K562 (cell line): Measurements from ENCODE around the gene TEX14. TPM values are rescaled to one million over a fixed set of nuclear protein-coding genes. Genes with fewer than 3 reads are reported as not detected.

Source experiments
- CHCHD3 ChIP-seq: fragments of 250-450 bp; sonication (Bioruptor Pico); IDR thresholded peaks from 2 replicates; pipeline ENCODE4 v2.1.2; 2022; ENCODE audit warnings: mild to moderate bottlenecking
- DACH1 ChIP-seq: fragments of 450-650 bp; IDR thresholded peaks from 2 replicates; pipeline ENCODE4 v1.6.1; 2018; ENCODE audit not compliant: partially characterized antibody
- GABPB1 ChIP-seq: sonication (generic); formaldehyde crosslinking; IDR thresholded peaks from 2 replicates; pipeline ENCODE4 v1.8.0; 2022; ENCODE audit warnings: mild to moderate bottlenecking, missing genetic modification reagents
- GABPB2 ChIP-seq: fragments of 250-450 bp; sonication (Bioruptor Pico); conservative IDR thresholded peaks from 2 replicates; pipeline ENCODE4 v1.5.1; 2021; ENCODE audit warnings: mild to moderate bottlenecking
- MAFG ChIP-seq: fragments of 450-650 bp; conservative IDR thresholded peaks from 2 replicates; pipeline ENCODE4 v1.6.1; 2016; ENCODE audit warnings: missing genetic modification characterization, missing compliant biosample characterization
- PTRF ChIP-seq: fragments of 450-650 bp; IDR thresholded peaks from 2 replicates; pipeline ENCODE4 v1.6.1; 2016; ENCODE audit warnings: mild to moderate bottlenecking, missing genetic modification characterization, missing compliant biosample characterization
- ZNF121 ChIP-seq: sonication (generic); formaldehyde crosslinking; conservative IDR thresholded peaks from 2 replicates; pipeline ENCODE4 v1.8.0; 2022; ENCODE audit warnings: missing genetic modification reagents
- ZNF165 ChIP-seq: fragments of 250-450 bp; sonication (Bioruptor Pico); IDR thresholded peaks from 2 replicates; pipeline ENCODE4 v1.4.0; 2020; ENCODE audit warnings: borderline replicate concordance
- ZNF274 ChIP-seq: IDR thresholded peaks from 2 replicates; pipeline ENCODE4 v1.6.1; 2011; ENCODE audit warnings: low read depth, mild to moderate bottlenecking, low read length, moderate library complexity, borderline replicate concordance
- ZNF41 ChIP-seq: fragments of 250-450 bp; sonication (Bioruptor Pico); conservative IDR thresholded peaks from 2 replicates; pipeline ENCODE4 v1.4.0; 2020; ENCODE audit warnings: mild to moderate bottlenecking
- ZNF830 ChIP-seq: fragments of 250-450 bp; sonication (Bioruptor Pico); IDR thresholded peaks from 2 replicates; pipeline ENCODE4 v1.5.0; 2021; ENCODE audit warnings: mild to moderate bottlenecking
- polyA plus RNA-seq, 8 experiments: library from polyadenylated mRNA; depleted of rRNA in 4 of 8; stranded (reverse) in 5 of 8; unstranded in 3 of 8; fragments of >200 nt; fragmentation: Nextera tagmentation in 2 of 8; fragmentation: Illumina TruSeq in 1 of 8; extraction: Ambion mirVana in 2 of 8; extraction: Trizol in 1 of 8; gene quantifications; 2 replicates each; pipeline versions ENCODE4 v1.2.1 to v1.2.3, GENCODE V29; 2011 to 2014; ENCODE audit warnings: inconsistent platforms in 1 of 8, missing spikeins in 1 of 8
- total RNA-seq, 7 experiments: library from RNA; depleted of rRNA in 6 of 7; stranded (reverse); fragments of >200 nt in 6 of 7; fragmentation: Illumina TruSeq in 2 of 7; extraction: Trizol in 2 of 7; gene quantifications; 2 replicates each; pipeline versions ENCODE4 v1.2.1 to v1.2.3, GENCODE V29; 2011 to 2021; ENCODE audit warnings: low replicate concordance in 1 of 7
- TF ChIP-seq, protein P1 (sequence below): fragments of 450-650 bp; IDR thresholded peaks from 2 replicates; pipeline ENCODE4 v1.6.1; 2018; ENCODE audit not compliant: partially characterized antibody
- TF ChIP-seq, protein P2 (sequence below): fragments of 450-650 bp; IDR thresholded peaks from 2 replicates; pipeline ENCODE4 v1.7.0; 2016; ENCODE audit warnings: borderline replicate concordance
- TF ChIP-seq, protein P3 (sequence below): sonication (generic); formaldehyde crosslinking; IDR thresholded peaks from 2 replicates; pipeline ENCODE4 v1.8.0; 2022; ENCODE audit warnings: missing genetic modification reagents, mild to moderate bottlenecking, borderline replicate concordance
- TF ChIP-seq, protein P4 (sequence below): fragments of 450-650 bp; formaldehyde crosslinking; IDR thresholded peaks from 2 replicates; pipeline ENCODE4 v1.4.0; 2020; ENCODE audit warnings: mild to moderate bottlenecking, moderate library complexity

The TEX14 gene
- total and polyA plus RNA-seq, 9 of the 15 experiments (the other 6 are each of a cell fraction or from before 2014, with no cell fraction given), result 0.05 to 0.12 (median 0.09) TPM; not detected in 1

DNA sequence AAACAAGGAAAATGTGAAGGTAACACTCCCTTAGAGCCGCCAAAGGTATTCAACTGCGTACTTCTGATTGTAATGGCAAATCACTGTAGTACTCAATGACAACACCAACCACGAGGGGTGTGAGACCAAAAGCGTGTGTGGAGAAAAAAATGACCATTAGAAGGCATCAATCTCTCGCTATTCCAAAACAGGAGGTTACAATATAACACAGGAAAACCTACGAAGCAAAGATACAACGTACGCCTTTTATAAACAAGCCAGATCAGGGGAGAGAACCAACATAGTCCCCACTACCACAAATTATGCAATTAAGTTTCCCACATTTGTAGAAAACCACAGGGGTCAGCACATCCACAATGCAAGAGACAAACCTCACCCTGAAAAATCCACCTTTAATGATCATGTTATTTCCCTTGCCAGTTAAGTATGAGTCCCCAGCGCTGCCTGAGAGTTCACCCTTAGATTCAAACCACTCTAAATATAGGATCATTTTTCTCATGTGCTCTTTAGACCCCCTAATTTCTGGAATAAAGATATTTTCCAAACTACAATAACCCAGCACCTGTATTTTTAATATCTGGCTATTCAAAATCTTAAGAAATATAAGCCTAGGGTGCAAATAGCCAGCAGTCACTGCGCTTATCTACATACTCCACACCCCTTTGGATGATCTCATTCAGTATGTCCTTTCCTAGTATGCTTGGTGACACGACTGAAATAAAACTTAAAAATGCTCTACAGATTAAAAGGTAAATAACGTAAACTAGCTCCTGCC lies 12.4 kb downstream of the TEX14 start (continued):
- TF ChIP-seq, protein P1, sequence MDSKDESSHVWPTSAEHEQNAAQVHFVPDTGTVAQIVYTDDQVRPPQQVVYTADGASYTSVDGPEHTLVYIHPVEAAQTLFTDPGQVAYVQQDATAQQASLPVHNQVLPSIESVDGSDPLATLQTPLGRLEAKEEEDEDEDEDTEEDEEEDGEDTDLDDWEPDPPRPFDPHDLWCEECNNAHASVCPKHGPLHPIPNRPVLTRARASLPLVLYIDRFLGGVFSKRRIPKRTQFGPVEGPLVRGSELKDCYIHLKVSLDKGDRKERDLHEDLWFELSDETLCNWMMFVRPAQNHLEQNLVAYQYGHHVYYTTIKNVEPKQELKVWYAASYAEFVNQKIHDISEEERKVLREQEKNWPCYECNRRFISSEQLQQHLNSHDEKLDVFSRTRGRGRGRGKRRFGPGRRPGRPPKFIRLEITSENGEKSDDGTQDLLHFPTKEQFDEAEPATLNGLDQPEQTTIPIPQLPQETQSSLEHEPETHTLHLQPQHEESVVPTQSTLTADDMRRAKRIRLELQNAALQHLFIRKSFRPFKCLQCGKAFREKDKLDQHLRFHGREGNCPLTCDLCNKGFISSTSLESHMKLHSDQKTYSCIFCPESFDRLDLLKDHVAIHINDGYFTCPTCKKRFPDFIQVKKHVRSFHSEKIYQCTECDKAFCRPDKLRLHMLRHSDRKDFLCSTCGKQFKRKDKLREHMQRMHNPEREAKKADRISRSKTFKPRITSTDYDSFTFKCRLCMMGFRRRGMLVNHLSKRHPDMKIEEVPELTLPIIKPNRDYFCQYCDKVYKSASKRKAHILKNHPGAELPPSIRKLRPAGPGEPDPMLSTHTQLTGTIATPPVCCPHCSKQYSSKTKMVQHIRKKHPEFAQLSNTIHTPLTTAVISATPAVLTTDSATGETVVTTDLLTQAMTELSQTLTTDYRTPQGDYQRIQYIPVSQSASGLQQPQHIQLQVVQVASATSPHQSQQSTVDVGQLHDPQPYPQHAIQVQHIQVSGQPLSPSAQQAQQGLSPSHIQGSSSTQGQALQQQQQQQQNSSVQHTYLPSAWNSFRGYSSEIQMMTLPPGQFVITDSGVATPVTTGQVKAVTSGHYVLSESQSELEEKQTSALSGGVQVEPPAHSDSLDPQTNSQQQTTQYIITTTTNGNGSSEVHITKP, result peak; percentile 76
- TF ChIP-seq, protein P2, sequence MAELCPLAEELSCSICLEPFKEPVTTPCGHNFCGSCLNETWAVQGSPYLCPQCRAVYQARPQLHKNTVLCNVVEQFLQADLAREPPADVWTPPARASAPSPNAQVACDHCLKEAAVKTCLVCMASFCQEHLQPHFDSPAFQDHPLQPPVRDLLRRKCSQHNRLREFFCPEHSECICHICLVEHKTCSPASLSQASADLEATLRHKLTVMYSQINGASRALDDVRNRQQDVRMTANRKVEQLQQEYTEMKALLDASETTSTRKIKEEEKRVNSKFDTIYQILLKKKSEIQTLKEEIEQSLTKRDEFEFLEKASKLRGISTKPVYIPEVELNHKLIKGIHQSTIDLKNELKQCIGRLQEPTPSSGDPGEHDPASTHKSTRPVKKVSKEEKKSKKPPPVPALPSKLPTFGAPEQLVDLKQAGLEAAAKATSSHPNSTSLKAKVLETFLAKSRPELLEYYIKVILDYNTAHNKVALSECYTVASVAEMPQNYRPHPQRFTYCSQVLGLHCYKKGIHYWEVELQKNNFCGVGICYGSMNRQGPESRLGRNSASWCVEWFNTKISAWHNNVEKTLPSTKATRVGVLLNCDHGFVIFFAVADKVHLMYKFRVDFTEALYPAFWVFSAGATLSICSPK, result no peak
- 0 out of 2 replicates have a peak, but pooled peaks have one; percentile 20 for TF ChIP-seq ZNF165
- peak; percentile 100 for TF ChIP-seq ZNF830 (CRISPR knock-in tag)
- TF ChIP-seq CHCHD3 (CRISPR knock-in tag), result peak; percentile 100
- peak; percentile 71 for TF ChIP-seq DACH1
- TF ChIP-seq ZNF41, result peak; percentile 99
- no peak for TF ChIP-seq ZNF121 (CRISPR knock-in tag)
- TF ChIP-seq, protein P3, sequence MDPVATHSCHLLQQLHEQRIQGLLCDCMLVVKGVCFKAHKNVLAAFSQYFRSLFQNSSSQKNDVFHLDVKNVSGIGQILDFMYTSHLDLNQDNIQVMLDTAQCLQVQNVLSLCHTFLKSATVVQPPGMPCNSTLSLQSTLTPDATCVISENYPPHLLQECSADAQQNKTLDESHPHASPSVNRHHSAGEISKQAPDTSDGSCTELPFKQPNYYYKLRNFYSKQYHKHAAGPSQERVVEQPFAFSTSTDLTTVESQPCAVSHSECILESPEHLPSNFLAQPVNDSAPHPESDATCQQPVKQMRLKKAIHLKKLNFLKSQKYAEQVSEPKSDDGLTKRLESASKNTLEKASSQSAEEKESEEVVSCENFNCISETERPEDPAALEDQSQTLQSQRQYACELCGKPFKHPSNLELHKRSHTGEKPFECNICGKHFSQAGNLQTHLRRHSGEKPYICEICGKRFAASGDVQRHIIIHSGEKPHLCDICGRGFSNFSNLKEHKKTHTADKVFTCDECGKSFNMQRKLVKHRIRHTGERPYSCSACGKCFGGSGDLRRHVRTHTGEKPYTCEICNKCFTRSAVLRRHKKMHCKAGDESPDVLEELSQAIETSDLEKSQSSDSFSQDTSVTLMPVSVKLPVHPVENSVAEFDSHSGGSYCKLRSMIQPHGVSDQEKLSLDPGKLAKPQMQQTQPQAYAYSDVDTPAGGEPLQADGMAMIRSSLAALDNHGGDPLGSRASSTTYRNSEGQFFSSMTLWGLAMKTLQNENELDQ (CRISPR knock-in tag), result peak; percentile 56; the same call in 1 of the 2 replicates
- TF ChIP-seq, protein P4, sequence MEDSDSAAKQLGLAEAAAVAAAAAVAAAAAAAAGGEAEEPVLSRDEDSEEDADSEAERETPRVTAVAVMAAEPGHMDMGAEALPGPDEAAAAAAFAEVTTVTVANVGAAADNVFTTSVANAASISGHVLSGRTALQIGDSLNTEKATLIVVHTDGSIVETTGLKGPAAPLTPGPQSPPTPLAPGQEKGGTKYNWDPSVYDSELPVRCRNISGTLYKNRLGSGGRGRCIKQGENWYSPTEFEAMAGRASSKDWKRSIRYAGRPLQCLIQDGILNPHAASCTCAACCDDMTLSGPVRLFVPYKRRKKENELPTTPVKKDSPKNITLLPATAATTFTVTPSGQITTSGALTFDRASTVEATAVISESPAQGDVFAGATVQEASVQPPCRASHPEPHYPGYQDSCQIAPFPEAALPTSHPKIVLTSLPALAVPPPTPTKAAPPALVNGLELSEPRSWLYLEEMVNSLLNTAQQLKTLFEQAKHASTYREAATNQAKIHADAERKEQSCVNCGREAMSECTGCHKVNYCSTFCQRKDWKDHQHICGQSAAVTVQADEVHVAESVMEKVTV (CRISPR knock-in tag), result peak; percentile 100
- peak; percentile 100 for TF ChIP-seq GABPB2 (CRISPR knock-in tag)
- peak; percentile 35 for TF ChIP-seq MAFG (tag)
- TF ChIP-seq ZNF274, result peak; percentile 64; the same call in 1 of the 2 replicates
- TF ChIP-seq PTRF, result no peak
- TF ChIP-seq GABPB1 (CRISPR knock-in tag), result peak; percentile 74
